IPS DF 4.7 (cell line): ENCODE data around the gene PIAS4.

Experiments used
- DNase-seq: peaks from one replicate; pipeline ENCODE4 v3.0.0-alpha.2; 2013; ENCODE audit warnings: low spot score; ENCODE audit errors: extremely low read depth

Gene PIAS4

DNA sequence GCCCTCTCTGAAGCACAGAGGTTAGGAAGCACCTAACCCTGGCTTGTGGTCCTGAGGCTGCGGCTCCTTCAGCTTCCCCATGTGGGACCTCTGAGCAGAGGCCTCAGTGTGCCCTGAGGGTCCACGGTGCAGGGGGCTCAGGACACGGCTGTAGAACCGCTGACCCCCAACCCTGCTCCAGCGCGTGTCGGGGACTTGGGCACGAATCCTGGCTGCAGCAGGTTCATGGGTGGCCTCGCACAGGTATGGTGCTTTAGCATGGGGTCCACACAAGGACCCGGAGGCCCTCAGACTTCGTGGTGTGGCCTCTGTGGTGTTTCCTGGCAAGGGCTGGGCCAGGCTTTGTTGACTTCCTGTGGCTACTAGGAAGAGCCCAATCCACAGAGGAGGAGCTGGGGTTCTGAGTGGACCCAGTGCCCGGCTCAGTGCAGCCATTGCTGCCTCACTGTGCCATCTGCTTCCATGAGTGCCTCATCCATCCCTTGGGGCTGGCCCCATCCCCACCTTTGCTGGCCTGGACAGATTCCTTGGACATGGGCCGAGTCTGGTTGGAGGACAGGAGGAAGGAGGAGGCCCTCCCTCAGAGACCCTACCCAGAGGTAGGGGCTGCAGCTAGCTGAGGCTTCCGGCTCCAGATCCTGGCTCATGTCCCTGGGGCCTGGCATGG, 34.7 kb downstream of the PIAS4 start:
- DNase-seq, result no peak

DNA sequence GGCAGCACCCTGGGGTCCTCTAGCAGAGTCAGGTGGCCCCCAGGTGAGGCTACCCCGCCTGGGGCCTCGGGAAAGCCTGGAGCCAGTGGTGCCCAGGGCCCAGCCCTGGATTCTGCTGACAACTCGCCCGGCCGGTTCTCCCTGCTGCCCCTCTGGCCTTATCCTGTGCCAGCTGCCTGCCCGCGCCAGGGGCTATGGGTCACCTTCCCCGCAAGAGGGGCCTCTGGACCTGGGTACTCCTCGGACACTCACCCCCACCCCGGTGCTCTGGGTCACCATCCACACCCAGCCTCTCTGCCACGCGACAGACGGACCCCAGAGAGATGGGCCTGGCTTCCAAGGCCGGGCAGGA, 35.2 kb downstream of the PIAS4 start:
- no peak for DNase-seq

DNA sequence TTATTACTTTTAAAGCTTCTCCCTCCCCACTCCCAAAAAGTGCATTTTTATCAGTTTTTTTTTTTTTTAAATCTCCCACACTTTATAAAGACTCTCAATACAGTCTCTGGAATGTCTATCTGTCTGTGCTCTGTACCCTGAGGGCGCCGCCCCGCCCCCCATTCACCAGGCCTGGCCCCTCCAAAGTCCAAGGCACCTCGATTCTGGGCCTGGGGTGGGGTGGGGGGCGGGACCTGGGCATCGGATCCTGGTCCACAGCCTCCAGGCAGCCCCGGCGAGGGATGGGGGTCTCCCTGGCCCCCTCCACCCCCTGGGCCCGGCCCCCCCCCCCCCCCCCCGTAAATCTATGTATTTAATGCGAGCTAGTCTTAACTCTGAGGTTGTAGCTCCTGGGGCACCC, 35.9 kb downstream of the PIAS4 start:
- no peak for DNase-seq

DNA sequence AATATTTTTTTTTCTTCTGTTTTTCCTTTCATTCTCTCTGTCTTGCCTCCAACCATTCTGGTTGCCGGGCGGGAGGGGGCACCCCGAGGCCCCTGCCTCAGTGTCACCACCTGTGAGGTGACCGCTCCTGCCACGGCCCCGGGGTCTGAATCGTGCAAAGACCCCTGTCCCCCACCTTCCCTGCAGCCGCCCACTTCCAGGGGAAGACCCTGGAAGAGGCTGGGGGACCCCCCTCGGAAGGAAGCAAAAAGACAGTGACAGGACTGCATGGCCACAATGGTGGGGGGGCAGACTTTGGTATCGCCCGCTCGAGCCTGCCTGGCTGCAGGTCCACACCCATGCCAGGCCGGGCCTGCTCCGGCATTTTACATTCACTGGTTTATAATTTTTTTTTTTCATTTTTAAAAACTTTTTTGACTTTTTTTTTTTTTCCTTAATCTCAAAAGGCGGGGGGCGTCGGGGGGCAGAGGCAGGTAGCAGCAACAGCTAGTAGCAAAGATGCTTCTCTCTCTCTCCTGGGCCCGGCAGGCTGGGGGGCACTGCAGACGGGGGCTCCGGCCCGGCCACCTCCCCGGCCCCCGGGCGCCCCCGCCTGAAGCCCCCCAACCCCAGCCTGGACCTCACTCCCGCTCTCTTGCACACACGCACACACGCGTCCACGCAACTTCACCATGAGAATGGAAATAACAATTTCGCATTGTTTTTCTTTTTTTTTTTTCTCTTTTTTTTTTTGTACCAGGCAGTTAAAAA, 36.6 kb downstream of the PIAS4 start:
- DNase-seq, result no peak

DNA sequence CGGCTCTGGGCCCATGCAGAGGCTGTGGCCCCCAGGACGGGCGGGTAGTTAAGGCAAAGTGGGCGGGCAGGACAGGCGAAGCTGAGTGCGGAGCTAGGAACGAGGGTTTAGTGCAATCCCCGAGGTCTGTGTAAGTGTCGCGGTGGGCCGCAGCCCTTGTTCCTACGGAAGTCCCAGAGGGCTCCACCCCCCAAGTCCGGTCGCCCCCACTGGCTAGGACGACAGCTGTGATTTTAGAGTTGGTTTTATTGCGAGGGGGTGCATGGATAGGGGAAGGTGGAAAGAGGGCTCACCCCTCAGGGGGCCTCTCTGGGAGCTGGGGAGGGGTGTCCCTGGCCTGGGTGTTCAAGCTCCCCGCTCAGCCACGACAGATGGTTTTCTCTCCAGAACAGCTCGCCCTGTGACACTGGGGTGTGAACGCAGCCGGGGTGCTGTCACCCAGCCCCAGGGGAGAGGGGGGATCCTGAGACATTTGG, 37.5 kb downstream of the PIAS4 start:
- no peak for DNase-seq

DNA sequence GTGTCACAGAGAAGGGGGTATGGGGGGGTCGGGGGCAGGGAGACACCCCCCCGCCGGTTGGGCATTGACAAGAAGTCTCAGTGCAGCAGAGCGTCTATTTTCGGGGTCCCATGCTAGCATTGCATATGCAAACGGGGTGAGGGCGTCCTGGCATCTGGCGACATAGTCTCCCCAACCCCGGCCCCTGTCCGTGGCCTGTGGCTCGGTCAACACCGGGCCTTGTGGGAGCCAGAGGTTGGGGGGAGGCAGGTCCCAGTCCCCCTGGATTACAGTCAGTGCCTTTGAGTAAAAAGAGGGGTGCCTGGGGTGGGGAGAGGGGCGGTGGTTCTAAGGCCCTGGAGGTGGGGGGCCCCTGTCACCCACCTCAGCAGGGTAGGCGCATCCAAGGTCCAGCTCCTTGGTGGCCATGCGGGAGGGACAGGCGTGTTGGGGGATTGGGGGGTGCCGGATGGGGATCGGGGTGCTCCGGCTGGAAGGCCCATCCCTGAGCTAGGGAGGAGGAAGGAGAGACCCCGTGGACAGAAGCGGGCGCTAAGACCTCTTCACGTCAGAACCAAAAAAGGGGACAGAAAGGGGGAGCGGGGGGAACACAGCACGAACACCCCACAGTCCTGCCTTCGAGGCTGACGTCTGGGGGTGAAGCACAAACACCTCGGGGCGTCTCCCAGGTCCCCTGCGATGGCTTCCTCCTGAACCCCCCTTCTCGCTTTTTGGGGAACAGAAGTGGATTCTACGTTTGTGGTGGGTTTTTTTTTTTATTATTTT, 38.2 kb downstream of the PIAS4 start:
- no peak for DNase-seq

DNA sequence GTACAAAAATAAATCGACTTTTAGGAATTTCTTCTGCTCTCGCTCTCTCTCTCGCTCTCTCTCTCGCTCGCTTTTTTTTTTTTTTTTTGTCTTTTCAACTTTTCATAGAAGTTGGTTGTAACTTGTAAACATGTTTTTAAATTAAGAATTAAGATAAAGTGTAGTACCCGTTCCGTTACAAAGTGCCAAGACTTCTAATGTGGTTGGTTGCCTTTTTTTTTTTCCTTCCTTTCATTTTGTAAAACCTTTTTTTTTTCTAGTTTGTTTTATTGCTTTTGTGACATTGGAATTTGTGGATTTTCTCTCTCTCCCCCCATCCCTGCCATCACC, 38.8 kb downstream of the PIAS4 start:
- no peak for DNase-seq

DNA sequence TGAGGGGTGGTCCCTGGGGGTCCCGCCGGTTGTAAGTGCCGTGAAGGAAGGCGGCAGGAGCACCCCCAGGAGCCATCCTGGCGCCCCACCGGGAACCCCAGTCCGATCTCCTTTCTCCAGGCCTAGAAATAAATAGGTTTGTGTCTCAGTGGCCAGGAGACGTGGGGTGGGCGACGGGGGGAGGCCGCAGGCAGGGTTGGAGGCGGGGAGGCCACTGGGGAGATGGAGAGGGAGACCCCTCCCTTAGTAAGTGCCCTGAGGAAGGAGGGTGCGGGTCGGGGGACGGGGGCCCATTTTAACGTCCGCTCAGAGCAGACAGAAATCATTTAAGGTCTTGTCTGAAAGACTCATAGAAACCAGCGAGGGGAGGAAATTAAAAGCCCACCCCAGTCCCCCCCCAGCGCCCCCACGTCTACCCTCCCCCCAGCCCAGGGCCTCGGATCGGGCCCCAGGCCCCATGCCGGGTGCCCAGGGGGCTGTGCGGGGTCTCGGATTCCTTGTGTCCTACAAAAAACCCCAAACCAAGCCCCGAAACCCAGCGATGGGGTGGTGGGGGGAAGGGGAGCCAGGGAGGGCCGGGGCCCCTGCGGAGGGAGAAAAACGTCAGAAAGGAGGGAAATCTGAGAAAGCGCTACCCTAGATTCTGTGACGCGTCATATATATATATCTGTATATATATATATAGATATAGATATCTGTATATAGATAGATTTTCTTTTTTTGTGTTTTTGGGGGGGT, 39.6 kb downstream of the PIAS4 start:
- no peak for DNase-seq

DNA sequence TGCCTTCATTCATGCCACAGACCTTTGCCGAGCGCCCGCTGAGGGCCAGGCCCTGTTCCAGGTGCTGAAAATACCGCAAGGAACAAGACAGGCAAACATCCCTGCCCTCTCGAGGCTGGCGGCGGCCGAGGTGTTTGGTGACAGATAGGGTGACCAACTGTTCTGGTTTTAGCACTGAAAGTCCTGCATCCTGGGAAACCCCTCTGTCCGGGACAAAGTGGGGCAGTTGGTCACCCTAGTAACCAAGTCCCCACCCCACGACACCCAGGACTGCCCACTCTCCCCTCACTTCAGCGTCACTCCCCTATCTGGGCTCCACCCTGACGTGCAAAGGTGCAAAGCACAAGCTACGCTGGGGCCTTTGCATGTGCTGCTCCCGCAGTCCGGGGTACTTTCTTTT, 41.9 kb downstream of the PIAS4 start:
- no peak for DNase-seq

DNA sequence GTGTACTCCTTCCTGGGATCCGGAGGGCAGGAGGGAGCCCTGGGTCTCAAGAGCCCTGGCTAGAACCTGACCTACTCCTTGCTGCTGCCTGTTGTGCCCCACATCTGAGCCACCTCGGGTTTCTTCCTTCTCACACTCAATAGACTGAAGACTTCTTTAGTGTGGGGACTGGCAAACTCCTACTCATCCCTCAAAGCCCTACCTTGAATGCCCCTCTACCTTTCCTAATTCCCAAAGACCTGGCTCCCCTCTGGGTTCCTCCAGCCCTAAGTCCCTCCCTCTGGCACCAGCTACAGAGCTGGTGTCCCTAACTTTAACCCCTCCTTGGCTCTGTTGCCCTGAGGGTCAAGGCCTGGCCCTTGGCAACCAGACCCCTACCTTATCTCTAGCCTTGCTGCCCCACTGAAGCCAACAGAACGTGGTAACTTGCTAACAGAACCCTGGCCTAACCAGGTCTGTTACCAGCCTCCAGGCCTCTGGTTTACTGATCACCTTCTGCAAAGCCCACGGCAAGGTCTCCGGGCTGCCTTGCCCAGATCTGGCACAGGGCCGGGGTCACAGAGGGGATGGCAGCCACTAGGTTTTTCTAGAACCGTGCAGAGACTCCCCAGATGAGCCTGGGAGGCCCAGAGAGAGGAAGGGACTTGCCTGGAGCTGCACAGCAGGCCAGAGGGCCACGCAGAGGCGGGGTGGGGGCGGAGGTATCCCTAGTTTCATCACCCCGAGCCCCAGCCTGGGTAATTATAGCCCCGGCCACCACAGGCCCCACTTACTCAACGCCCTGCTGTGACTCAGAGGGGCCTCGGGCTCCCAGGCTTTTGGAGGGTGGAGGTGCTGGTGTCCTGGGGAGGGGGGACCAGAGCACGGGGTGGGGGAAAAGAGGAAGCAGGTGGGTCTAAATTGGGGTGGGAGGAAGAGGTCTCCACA, 43.9 kb downstream of the PIAS4 start:
- DNase-seq, result no peak

DNA sequence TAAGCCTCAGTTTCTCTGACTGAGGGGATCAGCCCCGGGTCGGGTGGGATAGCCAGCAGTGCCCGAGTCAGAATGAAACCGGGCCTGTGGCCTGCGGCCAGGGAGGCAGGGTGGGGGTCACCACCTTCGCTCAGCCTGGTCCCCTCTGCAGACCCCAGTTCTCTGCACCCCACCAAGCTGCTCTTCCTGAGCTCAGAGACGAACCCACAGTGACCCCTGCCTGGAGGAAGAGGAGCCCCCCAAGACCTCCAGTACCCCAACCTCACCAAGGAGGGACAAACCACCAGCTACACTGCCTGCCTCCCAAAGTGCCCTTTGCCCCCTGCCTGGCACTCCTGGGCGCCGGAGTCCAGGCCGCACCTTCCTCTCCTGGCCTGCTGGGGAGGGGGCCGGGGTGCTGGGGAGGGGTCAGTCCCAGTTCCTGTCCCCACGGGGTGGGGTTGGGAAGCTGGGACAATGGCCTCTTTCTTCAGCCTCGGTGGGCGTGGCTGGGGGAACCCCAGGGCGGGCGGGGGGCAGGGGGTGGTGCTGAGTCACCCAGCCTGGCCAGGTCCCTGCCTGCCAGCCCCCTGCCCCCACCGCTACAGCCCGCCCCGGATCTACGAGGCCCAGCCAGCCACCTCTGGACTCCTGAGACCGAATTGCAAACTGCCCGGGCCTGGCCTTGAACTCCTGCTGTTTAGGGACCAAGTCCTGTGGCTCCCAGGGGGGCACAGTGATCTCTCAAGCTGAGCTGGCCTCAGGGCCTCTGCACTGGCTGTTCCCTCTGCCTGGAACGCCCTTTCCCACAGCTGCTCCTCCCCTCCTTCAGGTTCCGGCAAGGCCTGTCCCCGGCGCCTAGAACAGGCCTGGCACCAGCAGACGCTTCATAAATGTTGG, 44.8 kb downstream of the PIAS4 start:
- DNase-seq, result no peak

DNA sequence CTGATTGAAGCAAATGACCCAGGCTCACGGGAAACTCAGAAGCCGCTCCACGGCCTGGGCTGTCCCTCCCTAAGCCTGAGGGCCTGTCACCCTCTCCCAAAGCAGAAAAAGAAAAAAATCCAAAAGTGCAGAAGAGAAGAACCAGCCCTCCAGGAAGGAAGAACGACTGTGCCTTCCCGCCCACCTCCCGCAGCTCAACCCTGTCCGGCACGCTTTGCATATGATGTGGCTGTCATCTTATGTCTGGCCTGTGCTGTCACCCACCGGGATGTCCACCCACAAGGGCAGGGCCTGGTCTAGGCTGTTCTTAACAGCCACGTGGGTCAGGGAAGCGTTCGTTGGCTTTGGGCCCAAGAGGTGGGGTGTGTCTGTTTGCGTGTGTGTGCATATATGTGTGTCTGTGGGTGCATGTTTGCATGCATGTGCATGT, 45.5 kb downstream of the PIAS4 start:
- DNase-seq, result no peak

DNA sequence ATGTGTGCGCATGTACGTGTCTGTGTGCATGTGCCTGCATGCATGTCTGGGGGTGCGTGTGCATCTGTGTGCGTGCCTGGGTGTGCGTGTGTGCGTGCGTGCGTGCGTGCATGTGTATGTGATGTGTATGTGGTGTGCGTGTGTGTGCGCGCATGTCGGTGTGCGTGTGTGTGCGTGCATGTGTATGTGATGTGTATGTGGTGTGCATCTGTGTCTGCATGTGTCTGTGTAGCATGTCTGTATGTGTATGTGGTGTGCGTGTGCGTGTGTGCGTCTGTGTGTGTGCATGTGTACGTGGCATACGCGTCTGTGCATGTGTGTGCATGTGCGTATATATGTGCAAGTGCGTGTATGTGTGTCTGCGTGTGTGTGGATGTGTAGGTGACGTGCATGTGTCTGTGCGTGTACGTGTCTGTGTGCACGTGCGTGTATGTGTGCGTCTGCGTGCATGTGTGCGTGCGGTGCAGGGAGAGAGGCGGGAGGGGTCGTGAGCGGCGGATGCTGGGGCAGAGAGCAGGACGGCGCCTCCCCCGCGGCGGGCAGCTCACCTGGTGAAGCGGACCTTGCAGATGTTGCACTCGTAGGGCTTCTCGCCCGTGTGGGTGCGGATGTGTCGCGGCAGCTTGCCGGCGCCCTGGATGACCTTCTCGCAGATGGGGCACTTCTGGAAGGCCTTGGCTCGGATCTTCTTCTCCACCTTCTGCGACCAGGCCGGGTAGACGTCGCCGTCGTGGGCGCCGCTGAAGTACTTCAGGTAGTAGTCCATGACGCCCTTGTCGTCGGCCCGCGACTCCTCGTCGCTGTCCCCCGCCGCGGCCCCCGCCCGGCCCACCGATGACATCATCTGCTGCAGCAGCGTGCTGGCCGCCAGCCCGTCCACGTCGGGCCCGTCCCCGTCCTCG, 46.1 kb downstream of the PIAS4 start:
- DNase-seq, result no peak

DNA sequence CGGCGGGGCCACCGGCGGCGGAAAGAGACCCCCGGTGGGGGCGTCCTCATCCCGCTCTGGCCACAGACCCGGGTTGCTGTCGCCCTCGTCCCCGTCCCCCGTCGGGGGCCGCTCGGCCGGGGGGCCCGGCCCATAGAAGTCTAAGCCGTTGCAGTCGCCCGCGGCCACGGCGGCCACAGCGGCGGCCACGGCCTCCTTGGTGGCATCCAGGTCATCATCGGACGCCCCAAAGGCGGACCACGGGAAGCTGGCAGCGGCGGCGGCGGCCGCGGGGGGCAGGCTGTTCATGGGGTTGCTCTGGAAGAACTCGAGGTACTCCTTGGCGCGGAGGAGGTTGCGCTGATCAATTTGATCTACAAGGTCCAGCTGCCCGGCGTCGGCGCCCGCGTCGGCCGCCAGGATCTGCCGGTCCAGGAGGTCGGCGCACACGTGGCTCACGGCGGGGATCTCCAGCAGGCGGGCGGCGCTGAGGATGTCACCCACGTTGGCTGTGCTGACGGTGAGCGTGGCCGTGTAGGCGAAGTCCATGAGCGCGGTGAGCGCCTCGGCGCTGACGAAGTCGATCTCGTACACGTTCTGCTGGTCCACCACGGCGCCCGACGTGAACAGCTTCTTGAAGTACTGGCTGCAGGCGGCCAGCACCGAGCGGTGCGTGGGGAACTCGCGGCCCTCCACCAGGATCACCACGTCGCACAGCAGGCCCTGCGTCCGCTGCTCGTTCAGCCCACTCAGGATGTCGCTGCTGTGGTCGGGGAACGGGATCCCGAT, 47.1 kb downstream of the PIAS4 start:
- no peak for DNase-seq

DNA sequence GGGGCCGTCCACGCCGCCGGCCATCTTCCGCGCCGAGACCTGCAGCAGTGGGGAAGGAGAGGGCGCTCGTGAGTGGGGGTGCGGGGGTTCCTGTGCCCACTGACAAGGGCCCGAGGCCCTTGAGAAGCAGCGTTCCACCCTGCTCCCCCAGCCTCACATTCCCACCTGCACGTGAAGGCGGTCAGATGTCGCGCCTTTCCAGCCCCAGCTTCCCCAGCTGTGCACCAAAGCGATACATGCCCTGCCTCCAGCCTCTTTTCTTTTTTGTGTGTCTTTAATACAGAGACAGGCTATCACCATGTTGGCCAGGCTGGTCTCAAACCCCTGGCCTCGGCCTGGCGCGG, 47.6 kb downstream of the PIAS4 start:
- DNase-seq, result no peak

DNA sequence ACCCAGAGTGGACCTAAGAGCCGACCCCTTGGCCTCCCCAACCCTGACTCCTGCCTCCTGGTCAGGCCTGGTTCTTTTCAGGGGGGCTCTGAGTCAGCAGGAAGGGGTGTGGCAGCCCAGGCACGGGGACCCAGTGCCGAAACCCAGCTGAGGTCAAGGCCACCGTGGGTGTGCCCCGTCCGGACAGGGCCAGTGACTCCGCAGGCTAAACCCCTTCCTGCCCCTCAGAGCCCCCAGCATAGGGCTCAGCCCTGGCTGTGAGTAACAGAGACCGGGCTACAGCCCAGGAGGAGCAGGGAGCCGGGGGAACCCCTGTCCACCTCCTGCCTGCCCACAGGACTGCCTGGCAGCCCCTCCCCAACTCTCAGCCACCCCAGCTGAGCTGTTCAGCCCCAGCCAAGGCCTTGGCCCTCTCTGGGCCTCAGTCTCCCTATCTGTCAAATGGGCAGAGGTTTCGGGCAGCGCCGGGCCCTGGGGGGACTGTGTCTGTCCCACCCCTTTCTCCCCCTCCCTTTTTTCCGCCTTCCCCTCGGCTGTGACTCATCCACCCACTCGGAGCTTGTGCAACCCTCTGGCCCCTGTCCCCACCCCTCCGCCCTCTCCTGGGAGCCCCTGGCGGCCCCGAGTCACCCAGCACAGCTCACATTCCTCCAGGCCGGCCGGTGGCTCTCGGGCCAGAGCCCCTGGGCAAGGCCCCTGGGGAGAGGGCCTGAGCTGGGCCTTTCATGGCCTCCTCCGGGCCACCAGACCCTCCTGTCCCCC, 50.6 kb downstream of the PIAS4 start:
- no peak for DNase-seq

DNA sequence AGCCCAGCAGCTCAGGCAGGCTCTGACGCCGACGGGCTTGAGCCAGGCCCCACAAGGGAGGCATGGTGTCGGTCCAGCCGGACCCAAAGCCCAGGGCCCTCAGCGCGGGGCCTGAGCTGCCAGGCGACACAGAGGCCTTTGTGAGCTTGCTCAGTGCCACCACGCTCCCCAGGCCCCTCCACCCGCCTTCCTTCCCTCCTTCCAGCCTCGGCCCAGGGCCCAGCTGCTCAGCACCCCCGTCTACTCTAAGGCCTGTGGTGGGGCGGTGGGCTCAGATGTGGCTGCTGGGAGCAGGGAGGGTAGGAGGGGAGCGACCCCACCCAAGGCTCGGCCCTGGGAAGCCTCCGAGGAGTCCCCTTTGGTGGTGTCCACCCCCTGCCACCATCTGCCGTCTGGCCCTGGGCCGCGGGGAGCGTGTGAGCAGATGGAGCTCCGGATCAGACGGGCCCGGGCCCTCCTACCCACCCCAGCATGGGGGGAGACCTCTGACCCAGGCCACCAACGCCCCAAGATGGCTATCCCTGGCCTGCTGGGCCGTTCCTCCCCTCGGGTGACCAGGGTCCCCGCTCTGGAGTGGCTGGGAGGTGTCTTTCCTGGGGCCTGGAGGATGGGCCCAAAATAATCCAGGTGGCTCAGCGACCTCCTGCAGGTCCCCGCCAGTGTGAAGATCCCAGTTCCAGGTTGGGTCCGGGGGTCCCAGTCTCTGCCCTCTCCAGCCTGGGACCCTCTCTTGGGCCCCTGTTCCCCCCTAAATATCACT, 51.3 kb downstream of the PIAS4 start:
- DNase-seq, result no peak
